ENCODE measurements around the gene CD34.

DNA sequence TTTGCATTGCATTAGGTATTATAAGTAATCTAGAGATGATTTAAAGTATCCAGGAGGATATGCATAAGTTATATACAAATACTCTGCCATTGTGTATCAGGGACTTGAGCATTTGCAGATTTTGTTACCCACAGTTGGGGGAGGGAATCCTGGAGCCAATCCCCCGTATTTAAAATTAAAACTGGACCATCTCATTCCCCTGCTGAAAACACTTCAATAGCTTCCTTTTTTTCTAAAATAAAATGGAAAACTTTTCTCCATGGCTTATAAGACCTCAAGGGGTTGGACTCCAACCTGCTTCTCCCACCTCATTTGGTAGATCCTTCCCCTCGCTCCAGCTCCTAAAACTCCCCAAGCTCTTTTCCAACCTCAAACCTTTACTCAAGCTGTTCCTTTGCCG lies 10.4 kb upstream of the CD34 start:
- TF ChIP-seq, protein P1, sequence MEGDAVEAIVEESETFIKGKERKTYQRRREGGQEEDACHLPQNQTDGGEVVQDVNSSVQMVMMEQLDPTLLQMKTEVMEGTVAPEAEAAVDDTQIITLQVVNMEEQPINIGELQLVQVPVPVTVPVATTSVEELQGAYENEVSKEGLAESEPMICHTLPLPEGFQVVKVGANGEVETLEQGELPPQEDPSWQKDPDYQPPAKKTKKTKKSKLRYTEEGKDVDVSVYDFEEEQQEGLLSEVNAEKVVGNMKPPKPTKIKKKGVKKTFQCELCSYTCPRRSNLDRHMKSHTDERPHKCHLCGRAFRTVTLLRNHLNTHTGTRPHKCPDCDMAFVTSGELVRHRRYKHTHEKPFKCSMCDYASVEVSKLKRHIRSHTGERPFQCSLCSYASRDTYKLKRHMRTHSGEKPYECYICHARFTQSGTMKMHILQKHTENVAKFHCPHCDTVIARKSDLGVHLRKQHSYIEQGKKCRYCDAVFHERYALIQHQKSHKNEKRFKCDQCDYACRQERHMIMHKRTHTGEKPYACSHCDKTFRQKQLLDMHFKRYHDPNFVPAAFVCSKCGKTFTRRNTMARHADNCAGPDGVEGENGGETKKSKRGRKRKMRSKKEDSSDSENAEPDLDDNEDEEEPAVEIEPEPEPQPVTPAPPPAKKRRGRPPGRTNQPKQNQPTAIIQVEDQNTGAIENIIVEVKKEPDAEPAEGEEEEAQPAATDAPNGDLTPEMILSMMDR (IDR thresholded peaks at IDR 0.05; ENCODE audit: low read depth, low read length) = no peak
- no peak for TF ChIP-seq POLR2A (IDR thresholded peaks at IDR 0.05; ENCODE audit: extremely low read depth, insufficient read length)

Measured in NB4 (cell line).